A549 (cell line): ENCODE results near the gene MAMLD1. TPM values are rescaled to one million over a fixed set of nuclear protein-coding genes. Genes with fewer than 3 reads are reported as not detected.

Source experiments
- ATAC-seq, 2 experiments: fragments of 200-7000 bp in 1 of 2; fragments of >200 bp in 1 of 2; cut with Nextera tagmentation in 1 of 2; cut with Tn5 transposase in 1 of 2; 3 replicates each; pipeline versions ENCODE4 v1.8.0 to v1.9.1; 2018 to 2020; ENCODE audit warnings: mild to moderate bottlenecking in 1 of 2, moderate library complexity in 1 of 2
- CTCF ChIA-PET: fragments of 300-600 bp; sonication (Branson Sonifier 250); formaldehyde crosslinking; extraction: SDS; loops from one replicate; lab custom pipeline; 2021; ENCODE audit warnings: antibody characterized with exemption, inconsistent platforms; lab: Yijun Ruan, JAX
- POLR2A ChIA-PET: fragments of 350-600 bp; formaldehyde crosslinking; extraction: SDS; loops from one replicate; lab custom pipeline; 2021; ENCODE audit warnings: antibody characterized with exemption, inconsistent platforms; lab: Yijun Ruan, JAX
- DNase-seq, 2 experiments: peaks; one replicate each; pipeline versions ENCODE4 v3.0.0 to v3.0.0-alpha.2; 2011 to 2016; ENCODE audit warnings: low read depth in 1 of 2, low spot score in 1 of 2
- FAIRE-seq: peaks from 2 replicates; lab custom pipeline; 2011; peaks lifted over from hg19 to GRCh38; lab: Jason Lieb, UNC
- H3K27ac ChIP-seq, 2 experiments: fragments of >200 bp; sonication (Bioruptor Twin); formaldehyde crosslinking; 3 replicates each; pipeline ENCODE4 v1.5.1; 2016 to 2017
- H3K4me1 ChIP-seq: fragments of >200 bp; sonication (Bioruptor Twin); formaldehyde crosslinking; 3 replicates; pipeline ENCODE4 v1.6.1; 2016
- H3K4me2 ChIP-seq: fragments of >200 bp; sonication (Bioruptor Twin); formaldehyde crosslinking; 3 replicates; pipeline ENCODE4 v1.6.1; 2016
- H3K4me3 ChIP-seq: fragments of >200 bp; sonication (Bioruptor Twin); formaldehyde crosslinking; 3 replicates; pipeline ENCODE4 v1.5.1; 2016
- H3K9me3 ChIP-seq: fragments of >200 bp; sonication (Bioruptor Twin); formaldehyde crosslinking; 3 replicates; pipeline ENCODE4 v1.6.1; 2016
- CBX8 ChIP-seq: fragments of 200-600 bp; sonication (generic); IDR thresholded peaks from 2 replicates; pipeline ENCODE4 v1.6.1; 2016
- CHD4 ChIP-seq: fragments of 200-600 bp; sonication (generic); IDR thresholded peaks from 2 replicates; pipeline ENCODE4 v1.6.1; 2016; ENCODE audit warnings: antibody characterized with exemption, mild to moderate bottlenecking, borderline replicate concordance
- EHF ChIP-seq: fragments of 250-450 bp; sonication (Bioruptor Pico); IDR thresholded peaks from 2 replicates; pipeline ENCODE4 v1.5.0; 2020; ENCODE audit warnings: mild to moderate bottlenecking
- ELK1 ChIP-seq: fragments of 150-350 bp; IDR thresholded peaks from 2 replicates; pipeline ENCODE4 v1.6.1; 2014; ENCODE audit warnings: low read depth, mild to moderate bottlenecking, low read length
- FOSB ChIP-seq: fragments of 250-450 bp; sonication (Bioruptor Pico); IDR thresholded peaks from 2 replicates; pipeline ENCODE4 v1.5.0; 2020; ENCODE audit warnings: mild to moderate bottlenecking, moderate library complexity
- HDAC2 ChIP-seq: fragments of 200-600 bp; sonication (generic); IDR thresholded peaks from 2 replicates; pipeline ENCODE4 v1.6.1; 2016
- HEYL ChIP-seq: fragments of 250-450 bp; sonication (Bioruptor Pico); IDR thresholded peaks from 2 replicates; pipeline ENCODE4 v1.8.0; 2021; ENCODE audit warnings: mild to moderate bottlenecking, moderate library complexity
- JUN ChIP-seq, 2 experiments: fragments of >200 bp; sonication (Bioruptor Twin); formaldehyde crosslinking; IDR thresholded peaks; 2 replicates in 1 of 2; 3 replicates in 1 of 2; pipeline ENCODE4 v1.6.1; 2016 to 2017
- JUNB ChIP-seq: fragments of >200 bp; sonication (Bioruptor Twin); formaldehyde crosslinking; IDR thresholded peaks from 2 replicates; pipeline ENCODE4 v1.6.1; 2016
- MAFK ChIP-seq: fragments of 450-650 bp; IDR thresholded peaks from 2 replicates; pipeline ENCODE4 v1.6.1; 2014; ENCODE audit not compliant: partially characterized antibody
- NR3C1 ChIP-seq: fragments of >200 bp; sonication (Bioruptor Twin); formaldehyde crosslinking; IDR thresholded peaks from 3 replicates; pipeline ENCODE4 v1.6.1; 2017
- PHF8 ChIP-seq: fragments of 200-600 bp; sonication (generic); IDR thresholded peaks from 2 replicates; pipeline ENCODE4 v1.6.1; 2016; ENCODE audit warnings: low read depth, mild to moderate bottlenecking, antibody characterized with exemption, moderate library complexity, borderline replicate concordance
- POLR2A ChIP-seq: IDR thresholded peaks from 2 replicates; pipeline ENCODE4 v1.6.1; 2012; ENCODE audit warnings: mild to moderate bottlenecking, low read length
- RAD21 ChIP-seq, 2 experiments: fragments of >200 bp in 1 of 2; sonication (Bioruptor Twin) in 1 of 2; formaldehyde crosslinking in 1 of 2; IDR thresholded peaks in 1 of 2; conservative IDR thresholded peaks in 1 of 2; 2 replicates in 1 of 2; 3 replicates in 1 of 2; pipeline ENCODE4 v1.6.1; 2012 to 2018; ENCODE audit warnings: inconsistent platforms in 1 of 2
- WGBS: methylation state at CpG from one replicate; pipeline ENCODE4 v1.1.6; 2017; ENCODE audit errors: missing lambda C conversion rate; 5-methylcytosine and 5-hydroxymethylcytosine counted together
- polyA plus RNA-seq, 4 experiments: library from polyadenylated mRNA; depleted of rRNA in 3 of 4; stranded (reverse); fragments of >200 nt; fragmentation: RNase III in 1 of 4; extraction: RNeasy Plus Mini Kit Qiagen cat#74134 plus additional on column Dnase treatment in 1 of 4; gene quantifications; 2 replicates in 3 of 4; 3 replicates in 1 of 4; pipeline ENCODE4 v1.2.3, GENCODE V29; 2011 to 2017
- TF ChIP-seq, protein P1 (sequence below): IDR thresholded peaks from 2 replicates; pipeline ENCODE4 v1.6.1; 2012
- TF ChIP-seq, protein P2 (sequence below): fragments of >200 bp; sonication (Bioruptor Twin); formaldehyde crosslinking; IDR thresholded peaks from 3 replicates; pipeline ENCODE4 v1.6.1; 2016
- TF ChIP-seq, protein P3 (sequence below): IDR thresholded peaks from 2 replicates; pipeline ENCODE4 v1.6.1; 2012
- TF ChIP-seq, protein P4 (sequence below): fragments of 250-450 bp; sonication (Bioruptor Pico); IDR thresholded peaks from 2 replicates; pipeline ENCODE4 v1.5.0; 2020; ENCODE audit warnings: low read depth, mild to moderate bottlenecking, moderate library complexity
- TF ChIP-seq, protein P5 (sequence below): IDR thresholded peaks from 2 replicates; pipeline ENCODE4 v1.6.1; 2012; ENCODE audit warnings: low read depth, borderline replicate concordance

MAMLD1 gene
- polyA plus RNA-seq, 2 of the 4 experiments (the other 2 are of a cell fraction): 1.2 to 2.3 TPM

GRCh38 chrX:150357790-150358189 is 5.3 kb upstream of the MAMLD1 start:
- 60% methylated on average over 1 of the region's 1 CpG for WGBS
- H3K9me3 ChIP-seq: no peaks in the 10 kb centered on the region
- ChIA-PET POLR2A (no interaction called here), CTCF (no interaction called here)
- no peak overlapping the region for H3K4me3 ChIP-seq
- H3K4me1 ChIP-seq: peaks cover 11% of the 10 kb centered on the region; the same call in 2 of the 3 replicates
- FAIRE-seq (no peak), DNase-seq (no peak), ATAC-seq (no peak)
- no peak for TF ChIP-seq CHD4
- TF ChIP-seq POLR2A: no peak
- TF ChIP-seq, protein P1, sequence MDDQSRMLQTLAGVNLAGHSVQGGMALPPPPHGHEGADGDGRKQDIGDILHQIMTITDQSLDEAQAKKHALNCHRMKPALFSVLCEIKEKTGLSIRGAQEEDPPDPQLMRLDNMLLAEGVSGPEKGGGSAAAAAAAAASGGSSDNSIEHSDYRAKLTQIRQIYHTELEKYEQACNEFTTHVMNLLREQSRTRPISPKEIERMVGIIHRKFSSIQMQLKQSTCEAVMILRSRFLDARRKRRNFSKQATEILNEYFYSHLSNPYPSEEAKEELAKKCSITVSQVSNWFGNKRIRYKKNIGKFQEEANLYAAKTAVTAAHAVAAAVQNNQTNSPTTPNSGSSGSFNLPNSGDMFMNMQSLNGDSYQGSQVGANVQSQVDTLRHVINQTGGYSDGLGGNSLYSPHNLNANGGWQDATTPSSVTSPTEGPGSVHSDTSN: no peak
- no peak for TF ChIP-seq CBX8
- no peak for TF ChIP-seq HDAC2
- no peak overlapping the region for H3K27ac ChIP-seq
- no peak overlapping the region for H3K4me2 ChIP-seq

DNA sequence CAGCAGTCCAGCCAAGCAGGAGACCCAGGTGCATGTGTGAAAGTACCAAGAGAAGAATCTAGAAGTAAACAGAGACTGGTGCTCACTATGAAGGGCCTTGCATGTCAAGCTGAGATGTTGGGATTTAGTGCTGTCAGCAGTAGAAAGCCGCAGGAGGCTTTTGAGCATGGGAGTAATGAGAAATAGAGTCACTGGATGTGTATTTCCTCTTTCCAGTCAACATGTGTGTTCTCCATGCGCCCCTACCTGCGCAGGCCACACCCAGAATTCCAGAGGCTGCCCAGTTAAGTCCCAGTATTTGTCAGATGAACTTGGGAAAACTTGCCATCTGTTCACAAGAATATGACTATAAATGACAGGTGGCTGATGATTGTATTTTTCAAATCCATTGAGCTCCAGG is 4.5 kb upstream of the MAMLD1 start:
- H3K4me2 ChIP-seq: no peak overlapping the region
- DNase-seq (no peak), ATAC-seq (no peak), FAIRE-seq (no peak)
- 81% methylated on average over 3 of the region's 3 CpGs for WGBS
- POLR2A ChIA-PET: no interaction called here
- H3K4me1 ChIP-seq: peaks cover 11% of the 10 kb centered on the region; the same call in 2 of the 3 replicates
- H3K27ac ChIP-seq: no peak overlapping the region
- CTCF ChIA-PET: no interaction called here
- no peaks in the 10 kb centered on the region for H3K9me3 ChIP-seq
- TF ChIP-seq PHF8: no peak
- no peak for TF ChIP-seq MAFK
- TF ChIP-seq, protein P2, sequence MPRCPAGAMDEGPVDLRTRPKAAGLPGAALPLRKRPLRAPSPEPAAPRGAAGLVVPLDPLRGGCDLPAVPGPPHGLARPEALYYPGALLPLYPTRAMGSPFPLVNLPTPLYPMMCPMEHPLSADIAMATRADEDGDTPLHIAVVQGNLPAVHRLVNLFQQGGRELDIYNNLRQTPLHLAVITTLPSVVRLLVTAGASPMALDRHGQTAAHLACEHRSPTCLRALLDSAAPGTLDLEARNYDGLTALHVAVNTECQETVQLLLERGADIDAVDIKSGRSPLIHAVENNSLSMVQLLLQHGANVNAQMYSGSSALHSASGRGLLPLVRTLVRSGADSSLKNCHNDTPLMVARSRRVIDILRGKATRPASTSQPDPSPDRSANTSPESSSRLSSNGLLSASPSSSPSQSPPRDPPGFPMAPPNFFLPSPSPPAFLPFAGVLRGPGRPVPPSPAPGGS: no peak
- TF ChIP-seq, protein P1: no peak
- TF ChIP-seq, protein P3, sequence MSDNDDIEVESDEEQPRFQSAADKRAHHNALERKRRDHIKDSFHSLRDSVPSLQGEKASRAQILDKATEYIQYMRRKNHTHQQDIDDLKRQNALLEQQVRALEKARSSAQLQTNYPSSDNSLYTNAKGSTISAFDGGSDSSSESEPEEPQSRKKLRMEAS: no peak
- TF ChIP-seq RAD21 (conservative IDR thresholded peaks at IDR 0.05 in 1 of 2, IDR thresholded peaks at IDR 0.05 in 1 of 2): no peak
- no peak for TF ChIP-seq CBX8
- TF ChIP-seq, protein P4, sequence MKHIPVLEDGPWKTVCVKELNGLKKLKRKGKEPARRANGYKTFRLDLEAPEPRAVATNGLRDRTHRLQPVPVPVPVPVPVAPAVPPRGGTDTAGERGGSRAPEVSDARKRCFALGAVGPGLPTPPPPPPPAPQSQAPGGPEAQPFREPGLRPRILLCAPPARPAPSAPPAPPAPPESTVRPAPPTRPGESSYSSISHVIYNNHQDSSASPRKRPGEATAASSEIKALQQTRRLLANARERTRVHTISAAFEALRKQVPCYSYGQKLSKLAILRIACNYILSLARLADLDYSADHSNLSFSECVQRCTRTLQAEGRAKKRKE: no peak
- no peak for TF ChIP-seq FOSB (CRISPR knock-in tag)
- TF ChIP-seq, protein P5, sequence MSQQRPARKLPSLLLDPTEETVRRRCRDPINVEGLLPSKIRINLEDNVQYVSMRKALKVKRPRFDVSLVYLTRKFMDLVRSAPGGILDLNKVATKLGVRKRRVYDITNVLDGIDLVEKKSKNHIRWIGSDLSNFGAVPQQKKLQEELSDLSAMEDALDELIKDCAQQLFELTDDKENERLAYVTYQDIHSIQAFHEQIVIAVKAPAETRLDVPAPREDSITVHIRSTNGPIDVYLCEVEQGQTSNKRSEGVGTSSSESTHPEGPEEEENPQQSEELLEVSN: no peak
- no peak for TF ChIP-seq HEYL (CRISPR knock-in tag)
- TF ChIP-seq JUNB: no peak
- TF ChIP-seq EHF (CRISPR knock-in tag): no peak
- no peak for TF ChIP-seq NR3C1
- TF ChIP-seq ELK1: no peak
- TF ChIP-seq JUN (IDR thresholded peaks at IDR 0.05): no peak
- H3K4me3 ChIP-seq: no peak overlapping the region
